C4-2B (cell line): ENCODE data around the gene ALDH1A3.

Experiments used
- ZFX ChIP-seq: fragments of 450-650 bp; IDR thresholded peaks from 2 replicates; pipeline ENCODE4 v1.6.1; 2017
- TF ChIP-seq, protein P1 (sequence below): fragments of 450-650 bp; conservative IDR thresholded peaks from 2 replicates; pipeline ENCODE4 v1.5.1; 2017; ENCODE audit warnings: mild to moderate bottlenecking

DNA sequence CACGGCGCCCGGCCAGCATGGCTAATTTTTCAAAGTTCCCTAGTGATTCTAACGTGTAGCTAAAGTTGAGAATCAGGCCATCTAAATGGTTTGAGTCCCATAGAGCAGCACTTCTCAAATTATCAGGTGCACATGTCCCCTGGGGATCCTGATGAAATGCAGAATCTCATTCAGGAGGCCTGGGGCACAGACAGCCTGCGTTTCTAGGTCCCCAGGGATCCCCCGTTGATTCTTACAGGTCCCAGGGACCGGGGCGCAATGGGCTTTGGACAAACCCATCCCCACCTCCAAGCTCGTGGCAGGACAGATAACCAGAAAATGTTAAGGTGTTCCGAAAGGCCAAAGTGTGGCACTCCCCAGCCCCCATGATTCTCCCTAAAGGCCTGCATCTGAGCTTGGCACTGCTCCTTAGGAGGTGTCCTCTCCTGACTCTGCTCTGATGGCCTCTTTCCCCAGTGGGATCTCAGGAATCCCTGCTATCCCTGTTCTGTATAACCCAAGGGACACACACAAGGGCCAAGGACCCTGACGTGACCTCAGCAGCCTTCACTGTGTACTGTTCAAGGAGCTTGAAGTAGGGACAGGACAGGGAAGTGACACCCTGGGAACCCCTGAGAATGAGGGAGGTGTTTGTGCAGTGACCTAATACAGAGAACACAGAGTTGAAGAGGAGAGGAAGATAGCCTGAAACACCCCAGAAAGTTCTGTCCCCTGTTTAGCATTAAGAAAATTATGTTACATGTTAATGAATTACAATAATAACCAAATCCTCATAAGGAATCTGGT, 47.5 kb downstream of the ALDH1A3 start:
- TF ChIP-seq, protein P1, sequence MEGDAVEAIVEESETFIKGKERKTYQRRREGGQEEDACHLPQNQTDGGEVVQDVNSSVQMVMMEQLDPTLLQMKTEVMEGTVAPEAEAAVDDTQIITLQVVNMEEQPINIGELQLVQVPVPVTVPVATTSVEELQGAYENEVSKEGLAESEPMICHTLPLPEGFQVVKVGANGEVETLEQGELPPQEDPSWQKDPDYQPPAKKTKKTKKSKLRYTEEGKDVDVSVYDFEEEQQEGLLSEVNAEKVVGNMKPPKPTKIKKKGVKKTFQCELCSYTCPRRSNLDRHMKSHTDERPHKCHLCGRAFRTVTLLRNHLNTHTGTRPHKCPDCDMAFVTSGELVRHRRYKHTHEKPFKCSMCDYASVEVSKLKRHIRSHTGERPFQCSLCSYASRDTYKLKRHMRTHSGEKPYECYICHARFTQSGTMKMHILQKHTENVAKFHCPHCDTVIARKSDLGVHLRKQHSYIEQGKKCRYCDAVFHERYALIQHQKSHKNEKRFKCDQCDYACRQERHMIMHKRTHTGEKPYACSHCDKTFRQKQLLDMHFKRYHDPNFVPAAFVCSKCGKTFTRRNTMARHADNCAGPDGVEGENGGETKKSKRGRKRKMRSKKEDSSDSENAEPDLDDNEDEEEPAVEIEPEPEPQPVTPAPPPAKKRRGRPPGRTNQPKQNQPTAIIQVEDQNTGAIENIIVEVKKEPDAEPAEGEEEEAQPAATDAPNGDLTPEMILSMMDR: no peak
- TF ChIP-seq ZFX: no peak
